HAP-1 (cell line): ENCODE measurements around the gene C1orf226.

ENCODE experiments used
- DNase-seq, 2 experiments: peaks; one replicate each; pipeline ENCODE4 v3.0.0-alpha.2; 2016 to 2020; ENCODE audit warnings: low spot score in 2 of 2
- H3K27me3 ChIP-seq: fragments of 250-450 bp; sonication (Bioruptor Pico); 2 replicates; pipeline ENCODE4 v1.5.1; 2020; ENCODE audit warnings: low read depth, mild to moderate bottlenecking, moderate library complexity
- H3K36me3 ChIP-seq: fragments of 250-450 bp; sonication (Bioruptor Pico); replicated peaks from 2 replicates; pipeline ENCODE4 v1.5.1; 2020; ENCODE audit warnings: mild to moderate bottlenecking
- H3K4me1 ChIP-seq: fragments of 250-450 bp; sonication (Bioruptor Pico); 2 replicates; pipeline ENCODE4 v1.5.1; 2020; ENCODE audit warnings: mild to moderate bottlenecking
- H3K4me3 ChIP-seq: fragments of 250-450 bp; sonication (Bioruptor Pico); 2 replicates; pipeline ENCODE4 v1.5.1; 2020; ENCODE audit warnings: mild to moderate bottlenecking, moderate library complexity
- H3K9me3 ChIP-seq: fragments of 250-450 bp; sonication (Bioruptor Pico); 2 replicates; pipeline ENCODE4 v1.5.1; 2020; ENCODE audit warnings: mild to moderate bottlenecking, moderate library complexity
- in situ Hi-C: fragments of 300-500 bp; cut with MboI; formaldehyde crosslinking; loops from 3 replicates; pipeline ENCODE4 v1.14.3; 2020; ENCODE audit warnings: low sequenced_read_pairs, inconsistent platforms, mixed read lengths

C1orf226 gene

GRCh38 chr1:162359523-162360236 lies 21.8 kb upstream of the C1orf226 start:
- no peak for DNase-seq
- H3K4me1 ChIP-seq = no peaks in the 10 kb centered on the region
- no peaks in the 10 kb centered on the region for H3K36me3 ChIP-seq
- H3K4me3 ChIP-seq = no peak overlapping the region
- no peaks in the 10 kb centered on the region for H3K9me3 ChIP-seq
- no peaks in the 10 kb centered on the region for H3K27me3 ChIP-seq
- in situ Hi-C loops = no loop called here

GRCh38 chr1:162360237-162360873 lies 21.2 kb upstream of the C1orf226 start:
- in situ Hi-C loops = no loop called here
- Histone ChIP-seq H3K4me1 (no peaks in the 10 kb centered on the region), H3K27me3 (no peaks in the 10 kb centered on the region), H3K9me3 (no peaks in the 10 kb centered on the region), H3K36me3 (no peaks in the 10 kb centered on the region), H3K4me3 (no peak overlapping the region)
- DNase-seq = no peak

GRCh38 chr1:162360874-162361260 lies 20.7 kb upstream of the C1orf226 start:
- DNase-seq = no peak
- H3K4me3 ChIP-seq = no peak overlapping the region
- H3K36me3 ChIP-seq = no peaks in the 10 kb centered on the region
- in situ Hi-C loops = no loop called here
- H3K27me3 ChIP-seq = no peaks in the 10 kb centered on the region
- no peaks in the 10 kb centered on the region for H3K4me1 ChIP-seq
- H3K9me3 ChIP-seq = no peaks in the 10 kb centered on the region

GRCh38 chr1:162361349-162361748 lies 20.2 kb upstream of the C1orf226 start:
- in situ Hi-C loops = no loop called here
- DNase-seq = no peak
- Histone ChIP-seq H3K9me3 (no peaks in the 10 kb centered on the region), H3K4me3 (no peak overlapping the region), H3K4me1 (no peaks in the 10 kb centered on the region), H3K27me3 (no peaks in the 10 kb centered on the region), H3K36me3 (no peaks in the 10 kb centered on the region)

- Histone ChIP-seq H3K36me3 (no peaks in the 10 kb centered on the region), H3K4me3 (no peak overlapping the region), H3K27me3 (no peaks in the 10 kb centered on the region), H3K9me3 (no peaks in the 10 kb centered on the region), H3K4me1 (no peaks in the 10 kb centered on the region)
- no peak for DNase-seq
- in situ Hi-C loops = no loop called here
These were observed 17.7 kb upstream of the C1orf226 start for GRCh38 chr1:162363823-162364222.

GRCh38 chr1:162364498-162364897 lies 17.0 kb upstream of the C1orf226 start:
- in situ Hi-C loops = no loop called here
- DNase-seq = no peak
- Histone ChIP-seq H3K4me1 (no peaks in the 10 kb centered on the region), H3K27me3 (no peaks in the 10 kb centered on the region), H3K36me3 (no peaks in the 10 kb centered on the region), H3K4me3 (no peak overlapping the region), H3K9me3 (no peaks in the 10 kb centered on the region)

- Histone ChIP-seq H3K9me3 (no peaks in the 10 kb centered on the region), H3K36me3 (no peaks in the 10 kb centered on the region), H3K27me3 (no peaks in the 10 kb centered on the region), H3K4me1 (no peaks in the 10 kb centered on the region), H3K4me3 (no peak overlapping the region)
- in situ Hi-C loops = no loop called here
- no peak for DNase-seq
These were observed 16.1 kb upstream of the C1orf226 start for GRCh38 chr1:162365284-162366020.

GRCh38 chr1:162366149-162366548 lies 15.4 kb upstream of the C1orf226 start:
- H3K36me3 ChIP-seq = no peaks in the 10 kb centered on the region
- DNase-seq = no peak
- in situ Hi-C loops = no loop called here
- no peaks in the 10 kb centered on the region for H3K4me1 ChIP-seq
- no peak overlapping the region for H3K4me3 ChIP-seq
- no peaks in the 10 kb centered on the region for H3K9me3 ChIP-seq
- no peaks in the 10 kb centered on the region for H3K27me3 ChIP-seq

- Histone ChIP-seq H3K4me3 (no peak overlapping the region), H3K36me3 (no peaks in the 10 kb centered on the region), H3K4me1 (no peaks in the 10 kb centered on the region), H3K27me3 (no peaks in the 10 kb centered on the region), H3K9me3 (no peaks in the 10 kb centered on the region)
- DNase-seq = no peak
- in situ Hi-C loops = no loop called here
These were observed 14.9 kb upstream of the C1orf226 start for GRCh38 chr1:162366671-162367070.

GRCh38 chr1:162367073-162367472 lies 14.5 kb upstream of the C1orf226 start:
- Histone ChIP-seq H3K36me3 (no peaks in the 10 kb centered on the region), H3K9me3 (no peaks in the 10 kb centered on the region), H3K4me1 (no peaks in the 10 kb centered on the region), H3K4me3 (no peak overlapping the region), H3K27me3 (no peaks in the 10 kb centered on the region)
- in situ Hi-C loops = no loop called here
- no peak for DNase-seq

- Histone ChIP-seq H3K4me3 (no peak overlapping the region), H3K27me3 (no peaks in the 10 kb centered on the region), H3K36me3 (no peaks in the 10 kb centered on the region), H3K4me1 (no peaks in the 10 kb centered on the region), H3K9me3 (no peaks in the 10 kb centered on the region)
- no peak for DNase-seq
- in situ Hi-C loops = no loop called here
These were observed 13.8 kb upstream of the C1orf226 start for GRCh38 chr1:162367772-162368171.

- H3K4me3 ChIP-seq = no peak overlapping the region
- in situ Hi-C loops = no loop called here
These were observed 13.1 kb upstream of the C1orf226 start for GRCh38 chr1:162368451-162368850.

GRCh38 chr1:162369571-162369970 lies 12.0 kb upstream of the C1orf226 start:
- H3K4me3 ChIP-seq = no peak overlapping the region
- in situ Hi-C loops = no loop called here
- no peak for DNase-seq
- no peaks in the 10 kb centered on the region for H3K4me1 ChIP-seq
- no peaks in the 10 kb centered on the region for H3K27me3 ChIP-seq
- H3K9me3 ChIP-seq = no peaks in the 10 kb centered on the region
- no peaks in the 10 kb centered on the region for H3K36me3 ChIP-seq

More at GRCh38 chr1:162368451-162368850, 13.1 kb upstream of the C1orf226 start:
- Histone ChIP-seq H3K36me3 (no peaks in the 10 kb centered on the region), H3K4me1 (no peaks in the 10 kb centered on the region), H3K27me3 (no peaks in the 10 kb centered on the region), H3K9me3 (no peaks in the 10 kb centered on the region)
- DNase-seq = no peak

GRCh38 chr1:162370161-162370560 lies 11.4 kb upstream of the C1orf226 start:
- no peak for DNase-seq
- H3K4me1 ChIP-seq = no peaks in the 10 kb centered on the region
- no peaks in the 10 kb centered on the region for H3K9me3 ChIP-seq
- no peaks in the 10 kb centered on the region for H3K36me3 ChIP-seq
- no peaks in the 10 kb centered on the region for H3K27me3 ChIP-seq
- no peak overlapping the region for H3K4me3 ChIP-seq
- in situ Hi-C loops = no loop called here
